Osteoblast (primary cell): ENCODE measurements around the gene CD109. TPM values are rescaled to one million over a fixed set of nuclear protein-coding genes. Genes with fewer than 3 reads are reported as not detected.

Source experiments
- DNase-seq: peaks from one replicate; pipeline ENCODE4 v3.0.0; 2011; ENCODE audit warnings: low spot score, mixed read lengths; ENCODE audit not compliant: insufficient read length; ENCODE audit errors: missing footprints
- H2AFZ ChIP-seq: 2 replicates; pipeline ENCODE4 v1.6.0; 2011; ENCODE audit warnings: mild to moderate bottlenecking, low read length
- H3K27ac ChIP-seq: 2 replicates; pipeline ENCODE4 v1.5.1; 2011; ENCODE audit warnings: mild to moderate bottlenecking, low read depth, low read length, moderate library complexity
- H3K27me3 ChIP-seq: 2 replicates; pipeline ENCODE4 v1.6.0; 2012; ENCODE audit warnings: mild to moderate bottlenecking, control low read depth, inconsistent platforms, low read length, moderate library complexity; ENCODE audit not compliant: insufficient read depth
- H3K36me3 ChIP-seq: 2 replicates; pipeline ENCODE4 v1.5.1; 2011; ENCODE audit warnings: mild to moderate bottlenecking, low read length, control low read depth, moderate library complexity; ENCODE audit not compliant: insufficient read depth
- H3K4me1 ChIP-seq: 2 replicates; pipeline ENCODE4 v1.5.1; 2011; ENCODE audit warnings: mild to moderate bottlenecking, low read length, control low read depth, moderate library complexity; ENCODE audit not compliant: insufficient read depth
- H3K4me2 ChIP-seq: 2 replicates; pipeline ENCODE4 v1.6.0; 2011; ENCODE audit warnings: mild to moderate bottlenecking, low read length; ENCODE audit not compliant: insufficient read depth
- H3K4me3 ChIP-seq: fragments of 200-600 bp; sonication (generic); 3 replicates; pipeline ENCODE4 v1.5.1; 2012; ENCODE audit warnings: mild to moderate bottlenecking, low read length, inconsistent platforms; ENCODE audit not compliant: insufficient read depth
- H3K79me2 ChIP-seq: 2 replicates; pipeline ENCODE4 v1.6.0; 2012; ENCODE audit warnings: mild to moderate bottlenecking, low read length, control low read depth, inconsistent platforms; ENCODE audit not compliant: insufficient read depth
- H3K9me3 ChIP-seq: 2 replicates; pipeline ENCODE4 v1.5.1; 2011; ENCODE audit warnings: low read depth, low read length, control low read depth
- H4K20me1 ChIP-seq: 2 replicates; pipeline ENCODE4 v1.6.0; 2012; ENCODE audit warnings: mild to moderate bottlenecking, low read length, control low read depth; ENCODE audit not compliant: insufficient read depth
- total RNA-seq: library from RNA; depleted of rRNA; stranded (reverse); fragments of >200 nt; gene quantifications from 2 replicates; pipeline ENCODE4 v1.2.3, GENCODE V29; 2012
- TF ChIP-seq, protein P1 (sequence below): IDR thresholded peaks from 2 replicates; pipeline ENCODE4 v1.5.1; 2011; ENCODE audit warnings: mild to moderate bottlenecking, low read depth, low read length, moderate library complexity; ENCODE audit errors: extremely low read depth

The CD109 gene
- total RNA-seq, 1 donor = 93.4 TPM

DNA sequence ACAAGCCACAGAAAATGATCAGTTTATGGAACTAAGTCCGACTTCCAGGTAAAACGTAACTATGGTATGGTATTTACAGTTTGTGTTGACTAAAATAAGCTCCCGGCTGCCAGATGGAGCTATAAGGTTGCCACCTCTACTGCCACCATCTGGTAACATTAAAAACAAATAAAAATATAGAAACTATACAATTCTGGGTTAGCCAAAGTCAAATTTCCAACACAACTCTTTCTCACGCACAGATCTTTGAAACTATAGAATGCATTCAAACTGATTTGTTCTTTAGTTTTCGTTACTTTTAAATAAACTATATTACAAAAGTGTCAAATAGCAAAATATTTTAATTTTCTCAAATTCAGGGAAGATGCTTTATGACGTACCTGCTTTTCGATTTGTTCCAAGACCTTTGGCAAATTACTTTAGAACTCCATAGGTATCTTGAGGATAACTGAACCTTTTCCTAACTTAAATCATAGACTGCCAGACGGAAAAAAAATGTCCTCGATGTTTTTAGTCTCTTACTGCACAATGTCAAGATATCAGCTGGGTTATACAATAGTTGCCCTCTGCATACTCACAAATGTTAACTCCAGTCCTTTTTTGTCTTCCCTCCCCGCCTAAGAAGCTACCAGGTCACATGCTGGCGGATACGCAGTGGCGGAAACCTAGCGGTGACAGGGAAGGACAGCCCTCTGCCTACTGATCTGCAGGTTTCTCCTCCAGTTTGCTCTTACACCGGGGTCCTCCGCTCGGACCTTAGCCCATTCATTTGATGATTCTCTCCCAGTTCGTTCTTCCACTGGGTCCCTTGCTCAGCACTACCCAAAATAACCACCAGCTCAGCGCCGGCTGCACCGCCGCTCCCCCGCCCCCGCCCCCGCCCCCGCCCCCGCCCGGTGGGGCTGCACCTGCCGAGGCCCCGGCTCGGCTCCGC is 43.1 kb upstream of the CD109 start:
- H2AFZ ChIP-seq = peak overlapping the region; percentile 94

DNA sequence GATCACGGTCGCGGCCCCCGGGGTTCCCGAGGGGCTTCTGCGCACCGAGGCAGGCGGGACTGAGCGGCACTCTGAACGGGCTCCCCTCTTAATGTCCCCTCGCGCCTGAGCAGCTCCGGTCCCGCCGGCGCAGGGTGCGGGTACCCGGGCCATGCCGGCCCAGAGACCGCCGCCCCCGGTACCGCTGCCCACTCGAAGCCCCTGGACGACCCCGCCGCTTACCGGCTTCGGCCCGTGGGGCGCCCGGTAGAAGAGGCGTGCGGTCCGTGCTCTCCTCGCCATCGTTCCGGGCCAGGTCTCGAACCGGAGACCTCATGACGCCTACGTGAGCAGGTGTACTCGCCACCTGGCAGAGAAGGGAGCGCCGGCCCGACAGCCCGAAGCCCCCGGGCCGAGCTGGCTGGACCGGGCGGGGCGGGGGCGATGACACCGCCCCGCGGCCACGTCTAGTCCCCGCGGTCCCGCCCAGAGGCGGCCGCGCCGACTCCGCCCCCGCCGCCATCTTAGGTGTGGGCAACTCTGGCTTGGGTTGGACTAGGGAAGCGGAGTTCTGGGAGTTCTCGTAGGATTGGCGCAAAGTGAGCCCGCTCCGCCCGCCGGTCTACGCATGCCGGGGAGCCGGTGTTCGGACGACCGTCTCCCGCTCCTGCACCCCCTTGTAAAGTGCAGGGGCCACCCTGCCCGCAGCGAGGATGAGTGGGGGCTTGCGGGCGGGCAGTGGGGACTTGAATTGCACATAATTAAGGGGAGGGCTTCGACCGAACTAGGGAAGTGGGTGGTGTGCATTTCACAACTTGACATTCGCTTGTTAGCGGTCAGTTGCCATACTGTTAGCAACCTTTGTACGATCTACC is 42.2 kb upstream of the CD109 start, which contains the start of gene SLC17A5:
SLC17A5 (minus strand) TSS at position 422 of the 854 bp plus-strand sequence; CDS start at position 316, 106 bp downstream.
- peaks cover 36% of the 10 kb centered on the region for H3K79me2 ChIP-seq
- peak within 1 kb of the TSS; percentile 100 for H3K4me2 ChIP-seq
- H3K27me3 ChIP-seq = no peaks in the 10 kb centered on the region
- peak within 1 kb of the TSS; percentile 89 for H3K4me3 ChIP-seq
- H3K4me1 ChIP-seq = peaks cover 14% of the 10 kb centered on the region
- no peaks in the 10 kb centered on the region for H3K36me3 ChIP-seq
- TF ChIP-seq, protein P1, sequence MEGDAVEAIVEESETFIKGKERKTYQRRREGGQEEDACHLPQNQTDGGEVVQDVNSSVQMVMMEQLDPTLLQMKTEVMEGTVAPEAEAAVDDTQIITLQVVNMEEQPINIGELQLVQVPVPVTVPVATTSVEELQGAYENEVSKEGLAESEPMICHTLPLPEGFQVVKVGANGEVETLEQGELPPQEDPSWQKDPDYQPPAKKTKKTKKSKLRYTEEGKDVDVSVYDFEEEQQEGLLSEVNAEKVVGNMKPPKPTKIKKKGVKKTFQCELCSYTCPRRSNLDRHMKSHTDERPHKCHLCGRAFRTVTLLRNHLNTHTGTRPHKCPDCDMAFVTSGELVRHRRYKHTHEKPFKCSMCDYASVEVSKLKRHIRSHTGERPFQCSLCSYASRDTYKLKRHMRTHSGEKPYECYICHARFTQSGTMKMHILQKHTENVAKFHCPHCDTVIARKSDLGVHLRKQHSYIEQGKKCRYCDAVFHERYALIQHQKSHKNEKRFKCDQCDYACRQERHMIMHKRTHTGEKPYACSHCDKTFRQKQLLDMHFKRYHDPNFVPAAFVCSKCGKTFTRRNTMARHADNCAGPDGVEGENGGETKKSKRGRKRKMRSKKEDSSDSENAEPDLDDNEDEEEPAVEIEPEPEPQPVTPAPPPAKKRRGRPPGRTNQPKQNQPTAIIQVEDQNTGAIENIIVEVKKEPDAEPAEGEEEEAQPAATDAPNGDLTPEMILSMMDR = no peak
- DNase-seq = peak; percentile 99
- H2AFZ ChIP-seq = peak within 1 kb of the TSS; percentile 99
- H3K27ac ChIP-seq = peak within 1 kb of the TSS; percentile 90
- H3K9me3 ChIP-seq = no peaks in the 10 kb centered on the region
- peaks cover 7% of the 10 kb centered on the region for H4K20me1 ChIP-seq

More for the DNA sequence above, 43.1 kb upstream of the CD109 start:
- Histone ChIP-seq H3K4me2 (peak overlapping the region; percentile 100), H3K79me2 (peaks cover 38% of the 10 kb centered on the region), H3K27me3 (no peaks in the 10 kb centered on the region), H3K36me3 (no peaks in the 10 kb centered on the region), H4K20me1 (peaks cover 7% of the 10 kb centered on the region), H3K4me1 (peaks cover 22% of the 10 kb centered on the region), H3K27ac (peak overlapping the region; percentile 90), H3K4me3 (peak overlapping the region; percentile 89), H3K9me3 (no peaks in the 10 kb centered on the region)
- TF ChIP-seq, protein P1 = peak; percentile 58
- DNase-seq = peak; percentile 91

DNA sequence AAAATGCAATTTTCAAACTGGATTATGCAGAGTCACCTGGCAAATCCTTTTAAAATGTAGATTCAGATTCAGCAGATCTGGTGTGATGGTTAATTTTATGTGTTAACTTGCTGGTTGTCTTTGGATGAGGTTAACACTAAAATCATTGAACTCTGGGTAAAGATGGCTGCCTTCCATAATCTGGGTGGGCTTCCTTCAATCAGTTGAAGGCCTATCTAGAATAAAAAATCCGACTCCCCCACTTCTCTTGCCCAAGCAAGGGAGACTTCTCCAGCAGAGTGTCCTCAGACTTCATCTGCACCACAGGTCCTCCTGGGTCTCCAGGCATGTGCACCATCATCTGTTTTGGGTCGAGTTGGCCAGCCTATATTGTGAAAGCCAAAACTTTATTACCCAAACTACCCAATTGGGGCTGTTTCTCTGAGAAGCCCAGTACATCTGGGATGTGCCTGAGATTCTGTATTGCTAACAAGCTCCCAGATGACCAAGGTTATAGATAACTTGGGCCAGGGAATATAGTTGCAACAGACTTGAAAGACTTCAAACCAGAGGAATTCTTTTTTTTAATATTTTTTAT is 40.6 kb upstream of the CD109 start:
- Histone ChIP-seq H3K27me3 (no peaks in the 10 kb centered on the region), H3K4me2 (peak overlapping the region; percentile 80)
- peak; percentile 30 for DNase-seq

More for the DNA sequence above, 40.6 kb upstream of the CD109 start:
- peaks cover 7% of the 10 kb centered on the region for H4K20me1 ChIP-seq
- H3K9me3 ChIP-seq = no peaks in the 10 kb centered on the region
- H3K36me3 ChIP-seq = no peaks in the 10 kb centered on the region
- peak overlapping the region; percentile 99 for H2AFZ ChIP-seq
- TF ChIP-seq, protein P1 = no peak
- H3K79me2 ChIP-seq = peaks cover 29% of the 10 kb centered on the region
- peak overlapping the region; percentile 90 for H3K27ac ChIP-seq
- H3K4me1 ChIP-seq = peaks cover 9% of the 10 kb centered on the region
- H3K4me3 ChIP-seq = peak overlapping the region; percentile 89
